GM23338 (cell line): Measurements from ENCODE around the gene CXXC1. TPM values are rescaled to one million over a fixed set of nuclear protein-coding genes. Genes with fewer than 3 reads are reported as not detected.
A peak's percentile ranks its signal among the peaks of the same experiment; 100 is the strongest.
"Not testable (repeated sequence)": the region's sequence is repeated elsewhere in the genome, so short reads cannot be mapped to it uniquely, and the experiment has no call there.

Experiments used
- ATAC-seq: fragments of 200-7000 bp; cut with Tn5 transposase; 3 replicates; pipeline ENCODE4 v1.9.1; 2020
- DNase-seq: peaks from one replicate; pipeline ENCODE4 v3.0.0-alpha.2; 2015; ENCODE audit warnings: low spot score
- H2AFZ ChIP-seq: fragments of 200-600 bp; sonication (generic); 2 replicates; pipeline ENCODE4 v1.8.0; 2016; ENCODE audit warnings: antibody characterized with exemption, mild to moderate bottlenecking, moderate library complexity
- H3F3A ChIP-seq: fragments of 200-600 bp; sonication (generic); replicated peaks from 2 replicates; pipeline ENCODE4 v1.8.0; 2017; ENCODE audit warnings: antibody characterized with exemption, mixed run types, low read depth
- H3K27ac ChIP-seq: fragments of 200-600 bp; sonication (generic); 2 replicates; pipeline ENCODE4 v1.6.1; 2016; ENCODE audit warnings: low read depth
- H3K27me3 ChIP-seq: fragments of 200-600 bp; sonication (generic); 2 replicates; pipeline ENCODE4 v1.8.0; 2016; ENCODE audit warnings: mild to moderate bottlenecking, mixed run types, moderate library complexity; ENCODE audit not compliant: insufficient read depth
- H3K36me3 ChIP-seq: fragments of 200-600 bp; sonication (generic); 2 replicates; pipeline ENCODE4 v1.8.0; 2016; ENCODE audit warnings: mild to moderate bottlenecking; ENCODE audit not compliant: insufficient read depth
- H3K4me1 ChIP-seq: fragments of 200-600 bp; sonication (generic); 2 replicates; pipeline ENCODE4 v1.8.0; 2016; ENCODE audit warnings: mild to moderate bottlenecking, moderate library complexity; ENCODE audit not compliant: insufficient read depth
- H3K4me2 ChIP-seq: fragments of 200-600 bp; sonication (generic); 2 replicates; pipeline ENCODE4 v1.7.1; 2017; ENCODE audit warnings: mixed run types
- H3K4me3 ChIP-seq: fragments of 200-600 bp; sonication (generic); 2 replicates; pipeline ENCODE4 v1.6.1; 2016; ENCODE audit warnings: mixed run types
- H3K79me2 ChIP-seq: fragments of 200-600 bp; sonication (generic); replicated peaks from 2 replicates; pipeline ENCODE4 v1.8.0; 2017; ENCODE audit warnings: mild to moderate bottlenecking; ENCODE audit not compliant: insufficient read depth
- H3K9me2 ChIP-seq: fragments of 200-600 bp; sonication (generic); 2 replicates; pipeline ENCODE4 v1.8.0; 2017; ENCODE audit not compliant: insufficient read depth
- H4K20me1 ChIP-seq: fragments of 200-600 bp; sonication (generic); replicated peaks from 2 replicates; pipeline ENCODE4 v1.8.0; 2017; ENCODE audit warnings: mild to moderate bottlenecking; ENCODE audit not compliant: insufficient read depth
- H3K27ac Mint-ChIP-seq: 2 replicates; pipeline ENCODE4 v1.8.0; 2020; ENCODE audit warnings: inconsistent platforms, mild to moderate bottlenecking, moderate library complexity, mixed read lengths
- H3K27me3 Mint-ChIP-seq: 3 replicates; pipeline ENCODE4 v1.8.0; 2022; ENCODE audit warnings: low read depth, mild to moderate bottlenecking, moderate library complexity, mixed read lengths, inconsistent platforms; ENCODE audit not compliant: insufficient read depth, poor library complexity
- H3K36me3 Mint-ChIP-seq: 3 replicates; pipeline ENCODE4 v1.8.0; 2021; ENCODE audit warnings: low read depth, mild to moderate bottlenecking, inconsistent platforms, moderate library complexity, mixed read lengths
- H3K4me1 Mint-ChIP-seq: 3 replicates; pipeline ENCODE4 v1.8.0; 2020; ENCODE audit warnings: mild to moderate bottlenecking, inconsistent platforms, mixed read lengths
- H3K4me3 Mint-ChIP-seq: 3 replicates; pipeline ENCODE4 v1.8.0; 2021; ENCODE audit warnings: moderate library complexity, mild to moderate bottlenecking, inconsistent platforms, mixed read lengths
- H3K9me3 Mint-ChIP-seq: 3 replicates; pipeline ENCODE4 v1.8.0; 2020; ENCODE audit warnings: moderate library complexity, mild to moderate bottlenecking, inconsistent platforms, mixed read lengths
- CREB1 ChIP-seq: fragments of 250-450 bp; sonication (Bioruptor Pico); IDR thresholded peaks from 2 replicates; pipeline ENCODE4 v1.5.0; 2020; ENCODE audit warnings: low read depth, mild to moderate bottlenecking, moderate library complexity
- CTCF ChIP-seq, 2 experiments: fragments of 200-600 bp in 1 of 2; sonication (generic) in 1 of 2; conservative IDR thresholded peaks; 2 replicates each; pipeline versions ENCODE4 v1.5.1 to v1.6.1; 2016 to 2017; ENCODE audit warnings: antibody characterized with exemption in 2 of 2, low read depth in 2 of 2, mild to moderate bottlenecking in 2 of 2, moderate library complexity in 1 of 2
- ETS1 ChIP-seq: IDR thresholded peaks from 2 replicates; pipeline ENCODE4 v1.6.1; 2016; ENCODE audit warnings: antibody characterized with exemption
- EZH2 ChIP-seq: fragments of 200-600 bp; sonication (generic); IDR thresholded peaks from one replicate; pipeline ENCODE4 v1.8.0; 2017; ENCODE audit warnings: antibody characterized with exemption, mild to moderate bottlenecking, low read depth; ENCODE audit not compliant: unreplicated experiment
- EZH2phosphoT487 ChIP-seq: fragments of 200-600 bp; sonication (generic); IDR thresholded peaks from one replicate; pipeline ENCODE4 v1.8.1; 2018; ENCODE audit warnings: antibody characterized with exemption; ENCODE audit not compliant: unreplicated experiment
- JUNB ChIP-seq: IDR thresholded peaks from one replicate; pipeline ENCODE4 v1.6.1; 2016; ENCODE audit warnings: antibody characterized with exemption; ENCODE audit not compliant: unreplicated experiment
- NANOG ChIP-seq: IDR thresholded peaks from 2 replicates; pipeline ENCODE4 v1.6.1; 2016; ENCODE audit warnings: antibody characterized with exemption, borderline replicate concordance
- POLR2AphosphoS5 ChIP-seq: IDR thresholded peaks from 2 replicates; pipeline ENCODE4 v1.6.1; 2016; ENCODE audit warnings: antibody characterized with exemption, low read depth
- REST ChIP-seq: IDR thresholded peaks from one replicate; pipeline ENCODE4 v1.6.1; 2018; ENCODE audit warnings: antibody characterized with exemption; ENCODE audit not compliant: unreplicated experiment
- STAT1 ChIP-seq: IDR thresholded peaks from one replicate; pipeline ENCODE4 v1.6.1; 2016; ENCODE audit warnings: antibody characterized with exemption; ENCODE audit not compliant: unreplicated experiment
- ZNF114 ChIP-seq: fragments of 250-450 bp; sonication (Bioruptor Pico); IDR thresholded peaks from 2 replicates; pipeline ENCODE4 v1.5.0; 2020; ENCODE audit warnings: mild to moderate bottlenecking, moderate library complexity
- ZNF331 ChIP-seq: fragments of 250-450 bp; sonication (Bioruptor Pico); IDR thresholded peaks from 2 replicates; pipeline ENCODE4 v1.5.0; 2020; ENCODE audit warnings: low read depth, mild to moderate bottlenecking, moderate library complexity
- polyA plus RNA-seq: library from polyadenylated mRNA; unstranded; fragments of >200 nt; fragmentation: Nextera tagmentation; extraction: Ambion mirVana; gene quantifications from 2 replicates; pipeline ENCODE4 v1.2.1, GENCODE V29; 2016
- total RNA-seq: library from RNA; depleted of rRNA; stranded (reverse); fragments of >200 nt; shearing (Covaris generic); gene quantifications from 2 replicates; pipeline ENCODE4 v1.2.3, GENCODE V29; 2014

CXXC1 gene
- total and polyA plus RNA-seq, 2 experiments from 2014 or later, result 59.0 to 74.3 TPM

GRCh38 chr18:50310080-50310479, 22.6 kb upstream of the CXXC1 start:
- no peaks in the 10 kb centered on the region for H3F3A ChIP-seq
- TF ChIP-seq EZH2, result no peak
- TF ChIP-seq ZNF331, result no peak
- Mint-ChIP-seq H3K9me3 (peaks cover 3% of the 10 kb centered on the region; the same call in 1 of the 3 replicates), H3K27ac (no peak overlapping the region), H3K27me3 (peaks cover 11% of the 10 kb centered on the region), H3K4me1 (no peaks in the 10 kb centered on the region), H3K4me3 (no peak overlapping the region), H3K36me3 (no peaks in the 10 kb centered on the region)
- no peaks in the 10 kb centered on the region for H3K9me2 ChIP-seq
- H3K4me1 ChIP-seq, result peaks cover 5% of the 10 kb centered on the region; the same call in 1 of the 2 replicates
- no peak overlapping the region for H3K4me2 ChIP-seq
- peaks cover 34% of the 10 kb centered on the region for H3K27me3 ChIP-seq
- H3K4me3 ChIP-seq, result no peak overlapping the region
- DNase-seq (no peak), ATAC-seq (no peak)
- H2AFZ ChIP-seq, result no peak overlapping the region; the same call in 1 of the 2 replicates
- H4K20me1 ChIP-seq, result no peaks in the 10 kb centered on the region
- H3K27ac ChIP-seq, result no peak overlapping the region
- no peaks in the 10 kb centered on the region for H3K79me2 ChIP-seq
- no peaks in the 10 kb centered on the region for H3K36me3 ChIP-seq

GRCh38 chr18:50308851-50309250, 21.4 kb upstream of the CXXC1 start:
- H3K36me3 ChIP-seq, H4K20me1 ChIP-seq, H3K27ac ChIP-seq, H2AFZ ChIP-seq, H3F3A ChIP-seq, H3K36me3 Mint-ChIP-seq, H3K4me1 ChIP-seq, DNase-seq, H3K4me2 ChIP-seq, H3K4me1 Mint-ChIP-seq, H3K9me3 Mint-ChIP-seq, H3K4me3 Mint-ChIP-seq, H3K79me2 ChIP-seq, H3K9me2 ChIP-seq, ATAC-seq, H3K27ac Mint-ChIP-seq, H3K4me3 ChIP-seq: not testable (repeated sequence)
- H3K27me3 Mint-ChIP-seq, result peaks cover 11% of the 10 kb centered on the region
- peaks cover 38% of the 10 kb centered on the region for H3K27me3 ChIP-seq

GRCh38 chr18:50307738-50308470, 20.4 kb upstream of the CXXC1 start:
- Histone ChIP-seq H4K20me1 (no peaks in the 10 kb centered on the region), H3K27me3 (peaks cover 44% of the 10 kb centered on the region), H3K27ac (no peak overlapping the region), H3K9me2 (no peaks in the 10 kb centered on the region), H2AFZ (peak overlapping the region; percentile 77), H3K36me3 (no peaks in the 10 kb centered on the region), H3K4me1 (peaks cover 5% of the 10 kb centered on the region; the same call in 1 of the 2 replicates), H3K79me2 (no peaks in the 10 kb centered on the region), H3F3A (no peaks in the 10 kb centered on the region), H3K4me2 (peak overlapping the region; percentile 69), H3K4me3 (peak overlapping the region; percentile 59)
- Mint-ChIP-seq H3K27ac (no peak overlapping the region), H3K4me1 (no peaks in the 10 kb centered on the region), H3K27me3 (peaks cover 11% of the 10 kb centered on the region), H3K4me3 (peak overlapping the region; percentile 79), H3K36me3 (no peaks in the 10 kb centered on the region), H3K9me3 (peaks cover 4% of the 10 kb centered on the region; the same call in 1 of the 3 replicates)
- DNase-seq (peak; percentile 98), ATAC-seq (peak; percentile 99)
- TF ChIP-seq JUNB (no peak), ZNF114 (CRISPR knock-in tag) (no peak), NANOG (no peak), CTCF (conservative IDR thresholded peaks at IDR 0.05; ENCODE audit: low read depth in 2 of 2) (no peak), STAT1 (no peak), POLR2AphosphoS5 (no peak), ZNF331 (no peak), CREB1 (CRISPR knock-in tag) (no peak), EZH2phosphoT487 (no peak), REST (no peak), EZH2 (no peak), ETS1 (no peak)
